GM23338 (cell line): ENCODE measurements around the gene NUP214.

ENCODE experiments used
- CREB1 ChIP-seq: fragments of 250-450 bp; sonication (Bioruptor Pico); IDR thresholded peaks from 2 replicates; pipeline ENCODE4 v1.5.0; 2020; ENCODE audit warnings: low read depth, mild to moderate bottlenecking, moderate library complexity
- EZH2 ChIP-seq: fragments of 200-600 bp; sonication (generic); IDR thresholded peaks from one replicate; pipeline ENCODE4 v1.8.0; 2017; ENCODE audit warnings: antibody characterized with exemption, mild to moderate bottlenecking, low read depth; ENCODE audit not compliant: unreplicated experiment
- ZNF331 ChIP-seq: fragments of 250-450 bp; sonication (Bioruptor Pico); IDR thresholded peaks from 2 replicates; pipeline ENCODE4 v1.5.0; 2020; ENCODE audit warnings: low read depth, mild to moderate bottlenecking, moderate library complexity
- TF ChIP-seq, protein P1 (sequence below), 2 experiments: fragments of 200-600 bp in 1 of 2; sonication (generic) in 1 of 2; conservative IDR thresholded peaks; 2 replicates each; pipeline versions ENCODE4 v1.5.1 to v1.6.1; 2016 to 2017; ENCODE audit warnings: antibody characterized with exemption in 2 of 2, low read depth in 2 of 2, mild to moderate bottlenecking in 2 of 2, moderate library complexity in 1 of 2
- TF ChIP-seq, protein P2 (sequence below): IDR thresholded peaks from one replicate; pipeline ENCODE4 v1.6.1; 2018; ENCODE audit warnings: antibody characterized with exemption; ENCODE audit not compliant: unreplicated experiment
- TF ChIP-seq, protein P3 (sequence below): IDR thresholded peaks from 2 replicates; pipeline ENCODE4 v1.6.1; 2016; ENCODE audit warnings: antibody characterized with exemption
- TF ChIP-seq, protein P4 (sequence below): fragments of 250-450 bp; sonication (Bioruptor Pico); IDR thresholded peaks from 2 replicates; pipeline ENCODE4 v1.5.0; 2020; ENCODE audit warnings: mild to moderate bottlenecking, moderate library complexity

DNA sequence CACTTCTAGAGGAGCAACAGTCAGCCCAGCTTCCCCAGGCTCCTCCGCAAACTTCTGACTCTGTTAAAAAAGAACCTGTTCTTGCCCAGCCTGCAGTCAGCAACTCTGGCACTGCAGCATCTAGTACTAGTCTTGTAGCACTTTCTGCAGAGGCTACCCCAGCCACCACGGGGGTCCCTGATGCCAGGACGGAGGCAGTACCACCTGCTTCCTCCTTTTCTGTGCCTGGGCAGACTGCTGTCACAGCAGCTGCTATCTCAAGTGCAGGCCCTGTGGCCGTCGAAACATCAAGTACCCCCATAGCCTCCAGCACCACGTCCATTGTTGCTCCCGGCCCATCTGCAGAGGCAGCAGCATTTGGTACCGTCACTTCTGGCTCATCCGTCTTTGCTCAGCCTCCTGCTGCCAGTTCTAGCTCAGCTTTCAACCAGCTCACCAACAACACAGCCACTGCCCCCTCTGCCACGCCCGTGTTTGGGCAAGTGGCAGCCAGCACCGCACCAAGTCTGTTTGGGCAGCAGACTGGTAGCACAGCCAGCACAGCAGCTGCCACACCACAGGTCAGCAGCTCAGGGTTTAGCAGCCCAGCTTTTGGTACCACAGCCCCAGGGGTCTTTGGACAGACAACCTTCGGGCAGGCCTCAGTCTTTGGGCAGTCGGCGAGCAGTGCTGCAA, 72.8 kb downstream of the NUP214 start:
- TF ChIP-seq, protein P1, sequence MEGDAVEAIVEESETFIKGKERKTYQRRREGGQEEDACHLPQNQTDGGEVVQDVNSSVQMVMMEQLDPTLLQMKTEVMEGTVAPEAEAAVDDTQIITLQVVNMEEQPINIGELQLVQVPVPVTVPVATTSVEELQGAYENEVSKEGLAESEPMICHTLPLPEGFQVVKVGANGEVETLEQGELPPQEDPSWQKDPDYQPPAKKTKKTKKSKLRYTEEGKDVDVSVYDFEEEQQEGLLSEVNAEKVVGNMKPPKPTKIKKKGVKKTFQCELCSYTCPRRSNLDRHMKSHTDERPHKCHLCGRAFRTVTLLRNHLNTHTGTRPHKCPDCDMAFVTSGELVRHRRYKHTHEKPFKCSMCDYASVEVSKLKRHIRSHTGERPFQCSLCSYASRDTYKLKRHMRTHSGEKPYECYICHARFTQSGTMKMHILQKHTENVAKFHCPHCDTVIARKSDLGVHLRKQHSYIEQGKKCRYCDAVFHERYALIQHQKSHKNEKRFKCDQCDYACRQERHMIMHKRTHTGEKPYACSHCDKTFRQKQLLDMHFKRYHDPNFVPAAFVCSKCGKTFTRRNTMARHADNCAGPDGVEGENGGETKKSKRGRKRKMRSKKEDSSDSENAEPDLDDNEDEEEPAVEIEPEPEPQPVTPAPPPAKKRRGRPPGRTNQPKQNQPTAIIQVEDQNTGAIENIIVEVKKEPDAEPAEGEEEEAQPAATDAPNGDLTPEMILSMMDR (conservative IDR thresholded peaks at IDR 0.05; ENCODE audit: low read depth in 2 of 2), result no peak
- TF ChIP-seq EZH2 (no peak), CREB1 (no peak), ZNF331 (CRISPR knock-in tag) (no peak)
- TF ChIP-seq, protein P2, sequence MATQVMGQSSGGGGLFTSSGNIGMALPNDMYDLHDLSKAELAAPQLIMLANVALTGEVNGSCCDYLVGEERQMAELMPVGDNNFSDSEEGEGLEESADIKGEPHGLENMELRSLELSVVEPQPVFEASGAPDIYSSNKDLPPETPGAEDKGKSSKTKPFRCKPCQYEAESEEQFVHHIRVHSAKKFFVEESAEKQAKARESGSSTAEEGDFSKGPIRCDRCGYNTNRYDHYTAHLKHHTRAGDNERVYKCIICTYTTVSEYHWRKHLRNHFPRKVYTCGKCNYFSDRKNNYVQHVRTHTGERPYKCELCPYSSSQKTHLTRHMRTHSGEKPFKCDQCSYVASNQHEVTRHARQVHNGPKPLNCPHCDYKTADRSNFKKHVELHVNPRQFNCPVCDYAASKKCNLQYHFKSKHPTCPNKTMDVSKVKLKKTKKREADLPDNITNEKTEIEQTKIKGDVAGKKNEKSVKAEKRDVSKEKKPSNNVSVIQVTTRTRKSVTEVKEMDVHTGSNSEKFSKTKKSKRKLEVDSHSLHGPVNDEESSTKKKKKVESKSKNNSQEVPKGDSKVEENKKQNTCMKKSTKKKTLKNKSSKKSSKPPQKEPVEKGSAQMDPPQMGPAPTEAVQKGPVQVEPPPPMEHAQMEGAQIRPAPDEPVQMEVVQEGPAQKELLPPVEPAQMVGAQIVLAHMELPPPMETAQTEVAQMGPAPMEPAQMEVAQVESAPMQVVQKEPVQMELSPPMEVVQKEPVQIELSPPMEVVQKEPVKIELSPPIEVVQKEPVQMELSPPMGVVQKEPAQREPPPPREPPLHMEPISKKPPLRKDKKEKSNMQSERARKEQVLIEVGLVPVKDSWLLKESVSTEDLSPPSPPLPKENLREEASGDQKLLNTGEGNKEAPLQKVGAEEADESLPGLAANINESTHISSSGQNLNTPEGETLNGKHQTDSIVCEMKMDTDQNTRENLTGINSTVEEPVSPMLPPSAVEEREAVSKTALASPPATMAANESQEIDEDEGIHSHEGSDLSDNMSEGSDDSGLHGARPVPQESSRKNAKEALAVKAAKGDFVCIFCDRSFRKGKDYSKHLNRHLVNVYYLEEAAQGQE, result no peak
- TF ChIP-seq, protein P3, sequence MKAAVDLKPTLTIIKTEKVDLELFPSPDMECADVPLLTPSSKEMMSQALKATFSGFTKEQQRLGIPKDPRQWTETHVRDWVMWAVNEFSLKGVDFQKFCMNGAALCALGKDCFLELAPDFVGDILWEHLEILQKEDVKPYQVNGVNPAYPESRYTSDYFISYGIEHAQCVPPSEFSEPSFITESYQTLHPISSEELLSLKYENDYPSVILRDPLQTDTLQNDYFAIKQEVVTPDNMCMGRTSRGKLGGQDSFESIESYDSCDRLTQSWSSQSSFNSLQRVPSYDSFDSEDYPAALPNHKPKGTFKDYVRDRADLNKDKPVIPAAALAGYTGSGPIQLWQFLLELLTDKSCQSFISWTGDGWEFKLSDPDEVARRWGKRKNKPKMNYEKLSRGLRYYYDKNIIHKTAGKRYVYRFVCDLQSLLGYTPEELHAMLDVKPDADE, result no peak
- TF ChIP-seq, protein P4, sequence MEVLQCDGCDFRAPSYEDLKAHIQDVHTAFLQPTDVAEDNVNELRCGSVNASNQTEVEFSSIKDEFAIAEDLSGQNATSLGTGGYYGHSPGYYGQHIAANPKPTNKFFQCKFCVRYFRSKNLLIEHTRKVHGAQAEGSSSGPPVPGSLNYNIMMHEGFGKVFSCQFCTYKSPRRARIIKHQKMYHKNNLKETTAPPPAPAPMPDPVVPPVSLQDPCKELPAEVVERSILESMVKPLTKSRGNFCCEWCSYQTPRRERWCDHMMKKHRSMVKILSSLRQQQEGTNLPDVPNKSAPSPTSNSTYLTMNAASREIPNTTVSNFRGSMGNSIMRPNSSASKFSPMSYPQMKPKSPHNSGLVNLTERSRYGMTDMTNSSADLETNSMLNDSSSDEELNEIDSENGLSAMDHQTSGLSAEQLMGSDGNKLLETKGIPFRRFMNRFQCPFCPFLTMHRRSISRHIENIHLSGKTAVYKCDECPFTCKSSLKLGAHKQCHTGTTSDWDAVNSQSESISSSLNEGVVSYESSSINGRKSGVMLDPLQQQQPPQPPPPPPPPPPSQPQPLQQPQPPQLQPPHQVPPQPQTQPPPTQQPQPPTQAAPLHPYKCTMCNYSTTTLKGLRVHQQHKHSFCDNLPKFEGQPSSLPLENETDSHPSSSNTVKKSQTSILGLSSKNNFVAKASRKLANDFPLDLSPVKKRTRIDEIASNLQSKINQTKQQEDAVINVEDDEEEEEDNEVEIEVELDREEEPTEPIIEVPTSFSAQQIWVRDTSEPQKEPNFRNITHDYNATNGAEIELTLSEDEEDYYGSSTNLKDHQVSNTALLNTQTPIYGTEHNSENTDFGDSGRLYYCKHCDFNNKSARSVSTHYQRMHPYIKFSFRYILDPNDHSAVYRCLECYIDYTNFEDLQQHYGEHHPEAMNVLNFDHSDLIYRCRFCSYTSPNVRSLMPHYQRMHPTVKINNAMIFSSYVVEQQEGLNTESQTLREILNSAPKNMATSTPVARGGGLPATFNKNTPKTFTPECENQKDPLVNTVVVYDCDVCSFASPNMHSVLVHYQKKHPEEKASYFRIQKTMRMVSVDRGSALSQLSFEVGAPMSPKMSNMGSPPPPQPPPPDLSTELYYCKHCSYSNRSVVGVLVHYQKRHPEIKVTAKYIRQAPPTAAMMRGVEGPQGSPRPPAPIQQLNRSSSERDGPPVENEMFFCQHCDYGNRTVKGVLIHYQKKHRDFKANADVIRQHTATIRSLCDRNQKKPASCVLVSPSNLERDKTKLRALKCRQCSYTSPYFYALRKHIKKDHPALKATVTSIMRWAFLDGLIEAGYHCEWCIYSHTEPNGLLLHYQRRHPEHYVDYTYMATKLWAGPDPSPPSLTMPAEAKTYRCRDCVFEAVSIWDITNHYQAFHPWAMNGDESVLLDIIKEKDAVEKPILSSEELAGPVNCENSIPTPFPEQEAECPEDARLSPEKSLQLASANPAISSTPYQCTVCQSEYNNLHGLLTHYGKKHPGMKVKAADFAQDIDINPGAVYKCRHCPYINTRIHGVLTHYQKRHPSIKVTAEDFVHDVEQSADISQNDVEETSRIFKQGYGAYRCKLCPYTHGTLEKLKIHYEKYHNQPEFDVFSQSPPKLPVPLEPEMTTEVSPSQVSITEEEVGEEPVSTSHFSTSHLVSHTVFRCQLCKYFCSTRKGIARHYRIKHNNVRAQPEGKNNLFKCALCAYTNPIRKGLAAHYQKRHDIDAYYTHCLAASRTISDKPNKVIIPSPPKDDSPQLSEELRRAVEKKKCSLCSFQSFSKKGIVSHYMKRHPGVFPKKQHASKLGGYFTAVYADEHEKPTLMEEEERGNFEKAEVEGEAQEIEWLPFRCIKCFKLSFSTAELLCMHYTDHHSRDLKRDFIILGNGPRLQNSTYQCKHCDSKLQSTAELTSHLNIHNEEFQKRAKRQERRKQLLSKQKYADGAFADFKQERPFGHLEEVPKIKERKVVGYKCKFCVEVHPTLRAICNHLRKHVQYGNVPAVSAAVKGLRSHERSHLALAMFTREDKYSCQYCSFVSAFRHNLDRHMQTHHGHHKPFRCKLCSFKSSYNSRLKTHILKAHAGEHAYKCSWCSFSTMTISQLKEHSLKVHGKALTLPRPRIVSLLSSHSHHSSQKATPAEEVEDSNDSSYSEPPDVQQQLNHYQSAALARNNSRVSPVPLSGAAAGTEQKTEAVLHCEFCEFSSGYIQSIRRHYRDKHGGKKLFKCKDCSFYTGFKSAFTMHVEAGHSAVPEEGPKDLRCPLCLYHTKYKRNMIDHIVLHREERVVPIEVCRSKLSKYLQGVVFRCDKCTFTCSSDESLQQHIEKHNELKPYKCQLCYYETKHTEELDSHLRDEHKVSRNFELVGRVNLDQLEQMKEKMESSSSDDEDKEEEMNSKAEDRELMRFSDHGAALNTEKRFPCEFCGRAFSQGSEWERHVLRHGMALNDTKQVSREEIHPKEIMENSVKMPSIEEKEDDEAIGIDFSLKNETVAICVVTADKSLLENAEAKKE (CRISPR knock-in tag), result no peak
